Measurements from ENCODE around the gene BPIFB1. TPM values are rescaled to one million over a fixed set of nuclear protein-coding genes. Genes with fewer than 3 reads are reported as not detected.

Gene BPIFB1
- total RNA-seq, 1 experiment from 2014 or later = not detected

DNA sequence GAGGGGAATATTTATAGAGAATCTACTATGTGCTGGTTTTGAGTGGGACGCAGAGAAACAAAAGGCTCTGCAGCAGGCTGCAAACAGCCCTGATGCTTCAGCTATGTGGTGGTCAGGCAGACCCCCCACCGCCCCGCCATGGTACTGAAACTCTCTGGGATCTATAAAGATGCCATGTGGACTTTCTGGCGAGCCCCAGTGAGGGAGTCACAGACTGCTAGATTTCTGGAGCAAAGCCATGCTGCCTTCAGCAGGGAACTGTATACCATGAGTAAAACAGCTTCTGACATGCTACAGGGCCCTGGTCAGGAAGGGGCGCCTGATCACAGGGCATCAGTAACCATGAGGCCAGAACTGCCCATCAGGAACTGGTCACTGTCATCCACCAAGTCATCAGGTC lies 19.2 kb upstream of the BPIFB1 start (continued):
- TF ChIP-seq PRDM15 (CRISPR knock-in tag; IDR thresholded peaks at IDR 0.05) = no peak

GRCh38 chr20:33267701-33268100 lies 15.3 kb upstream of the BPIFB1 start:
- ChIA-PET CTCF (no interaction called here), POLR2A (no interaction called here)
- H3K27me3 Mint-ChIP-seq (ENCODE audit: low read depth) = peaks cover 5% of the 10 kb centered on the region
- H3K9me3 Mint-ChIP-seq = no peaks in the 10 kb centered on the region
- no peak overlapping the region for H3K27ac Mint-ChIP-seq
- H3K36me3 Mint-ChIP-seq = no peaks in the 10 kb centered on the region
- DNase-seq (ENCODE audit: low spot score) = no peak
- TF ChIP-seq ZNF532 (CRISPR knock-in tag; IDR thresholded peaks at IDR 0.05; ENCODE audit: borderline replicate concordance) (no peak), NFATC4 (CRISPR knock-in tag; IDR thresholded peaks at IDR 0.05) (no peak), OVOL2 (CRISPR knock-in tag; IDR thresholded peaks at IDR 0.05; ENCODE audit: borderline replicate concordance) (no peak), EMX1 (CRISPR knock-in tag; IDR thresholded peaks at IDR 0.05) (no peak), FOXJ3 (CRISPR knock-in tag; IDR thresholded peaks at IDR 0.05; ENCODE audit: borderline replicate concordance) (no peak), CREM (CRISPR knock-in tag; IDR thresholded peaks at IDR 0.05) (no peak)
- TF ChIP-seq, protein P1, sequence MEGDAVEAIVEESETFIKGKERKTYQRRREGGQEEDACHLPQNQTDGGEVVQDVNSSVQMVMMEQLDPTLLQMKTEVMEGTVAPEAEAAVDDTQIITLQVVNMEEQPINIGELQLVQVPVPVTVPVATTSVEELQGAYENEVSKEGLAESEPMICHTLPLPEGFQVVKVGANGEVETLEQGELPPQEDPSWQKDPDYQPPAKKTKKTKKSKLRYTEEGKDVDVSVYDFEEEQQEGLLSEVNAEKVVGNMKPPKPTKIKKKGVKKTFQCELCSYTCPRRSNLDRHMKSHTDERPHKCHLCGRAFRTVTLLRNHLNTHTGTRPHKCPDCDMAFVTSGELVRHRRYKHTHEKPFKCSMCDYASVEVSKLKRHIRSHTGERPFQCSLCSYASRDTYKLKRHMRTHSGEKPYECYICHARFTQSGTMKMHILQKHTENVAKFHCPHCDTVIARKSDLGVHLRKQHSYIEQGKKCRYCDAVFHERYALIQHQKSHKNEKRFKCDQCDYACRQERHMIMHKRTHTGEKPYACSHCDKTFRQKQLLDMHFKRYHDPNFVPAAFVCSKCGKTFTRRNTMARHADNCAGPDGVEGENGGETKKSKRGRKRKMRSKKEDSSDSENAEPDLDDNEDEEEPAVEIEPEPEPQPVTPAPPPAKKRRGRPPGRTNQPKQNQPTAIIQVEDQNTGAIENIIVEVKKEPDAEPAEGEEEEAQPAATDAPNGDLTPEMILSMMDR (IDR thresholded peaks at IDR 0.05) = no peak
- TF ChIP-seq, protein P2, sequence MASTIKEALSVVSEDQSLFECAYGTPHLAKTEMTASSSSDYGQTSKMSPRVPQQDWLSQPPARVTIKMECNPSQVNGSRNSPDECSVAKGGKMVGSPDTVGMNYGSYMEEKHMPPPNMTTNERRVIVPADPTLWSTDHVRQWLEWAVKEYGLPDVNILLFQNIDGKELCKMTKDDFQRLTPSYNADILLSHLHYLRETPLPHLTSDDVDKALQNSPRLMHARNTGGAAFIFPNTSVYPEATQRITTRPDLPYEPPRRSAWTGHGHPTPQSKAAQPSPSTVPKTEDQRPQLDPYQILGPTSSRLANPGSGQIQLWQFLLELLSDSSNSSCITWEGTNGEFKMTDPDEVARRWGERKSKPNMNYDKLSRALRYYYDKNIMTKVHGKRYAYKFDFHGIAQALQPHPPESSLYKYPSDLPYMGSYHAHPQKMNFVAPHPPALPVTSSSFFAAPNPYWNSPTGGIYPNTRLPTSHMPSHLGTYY (CRISPR knock-in tag; IDR thresholded peaks at IDR 0.05) = no peak
- no peak overlapping the region for H3K4me3 Mint-ChIP-seq
- no peak for ATAC-seq
- H3K4me1 Mint-ChIP-seq = no peaks in the 10 kb centered on the region

GRCh38 chr20:33272155-33272873 lies 10.7 kb upstream of the BPIFB1 start:
- Mint-ChIP-seq H3K36me3 (no peaks in the 10 kb centered on the region), H3K4me3 (no peak overlapping the region), H3K27ac (no peak overlapping the region), H3K4me1 (peaks cover 8% of the 10 kb centered on the region), H3K27me3 (ENCODE audit: low read depth) (no peaks in the 10 kb centered on the region; the same call in 1 of the 2 replicates), H3K9me3 (no peaks in the 10 kb centered on the region)
- CTCF ChIA-PET = no interaction called here
- DNase-seq (ENCODE audit: low spot score) (no peak), ATAC-seq (no peak)
- POLR2A ChIA-PET = no interaction called here
- TF ChIP-seq, protein P3, sequence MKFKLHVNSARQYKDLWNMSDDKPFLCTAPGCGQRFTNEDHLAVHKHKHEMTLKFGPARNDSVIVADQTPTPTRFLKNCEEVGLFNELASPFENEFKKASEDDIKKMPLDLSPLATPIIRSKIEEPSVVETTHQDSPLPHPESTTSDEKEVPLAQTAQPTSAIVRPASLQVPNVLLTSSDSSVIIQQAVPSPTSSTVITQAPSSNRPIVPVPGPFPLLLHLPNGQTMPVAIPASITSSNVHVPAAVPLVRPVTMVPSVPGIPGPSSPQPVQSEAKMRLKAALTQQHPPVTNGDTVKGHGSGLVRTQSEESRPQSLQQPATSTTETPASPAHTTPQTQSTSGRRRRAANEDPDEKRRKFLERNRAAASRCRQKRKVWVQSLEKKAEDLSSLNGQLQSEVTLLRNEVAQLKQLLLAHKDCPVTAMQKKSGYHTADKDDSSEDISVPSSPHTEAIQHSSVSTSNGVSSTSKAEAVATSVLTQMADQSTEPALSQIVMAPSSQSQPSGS (CRISPR knock-in tag; IDR thresholded peaks at IDR 0.05; ENCODE audit: borderline replicate concordance, low read depth) = no peak
- TF ChIP-seq ZNF121 (CRISPR knock-in tag; IDR thresholded peaks at IDR 0.05) = no peak
- TF ChIP-seq AR (CRISPR knock-in tag; IDR thresholded peaks at IDR 0.05) = no peak
